ENCODE results near the gene TRIM27. TPM values are rescaled to one million over a fixed set of nuclear protein-coding genes. Genes with fewer than 3 reads are reported as not detected.

TRIM27 gene
- total RNA-seq, 1 experiment from 2014 or later, result 79.8 TPM

DNA sequence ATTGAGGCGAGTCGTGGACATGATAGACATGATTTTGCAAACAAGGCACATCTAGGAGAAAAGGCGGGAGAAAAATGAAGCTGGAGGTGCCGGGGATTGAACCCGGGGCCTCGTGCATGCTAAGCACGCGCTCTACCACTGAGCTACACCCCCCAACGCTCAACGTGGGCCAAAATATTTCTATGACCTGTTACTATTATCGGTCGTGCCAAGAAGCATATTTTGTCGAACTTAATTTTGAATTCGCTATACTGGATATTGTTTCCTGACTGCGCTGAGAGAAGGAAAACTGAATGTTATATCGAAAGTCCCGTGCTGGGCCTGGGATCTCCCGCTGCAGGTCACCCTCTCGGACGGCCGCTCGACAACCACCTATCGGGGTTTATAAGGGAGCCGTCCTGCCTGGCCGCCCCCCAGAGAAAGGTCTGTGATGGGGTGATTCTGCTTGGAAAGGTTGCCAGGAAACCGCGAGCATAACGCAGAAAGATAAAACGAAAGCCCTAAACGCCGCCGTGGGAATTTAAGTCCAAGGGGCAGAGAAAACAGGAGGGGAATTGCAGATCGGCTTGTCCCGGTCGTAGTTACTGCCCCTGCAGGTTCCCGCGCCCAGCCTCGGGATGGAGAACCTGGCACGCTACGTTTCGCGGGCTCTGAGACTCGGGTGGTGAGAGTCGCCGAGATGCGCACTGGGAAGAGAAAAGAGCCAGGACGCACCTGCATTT lies 60.0 kb downstream of the TRIM27 start (continued):
- TF ChIP-seq, protein P1, sequence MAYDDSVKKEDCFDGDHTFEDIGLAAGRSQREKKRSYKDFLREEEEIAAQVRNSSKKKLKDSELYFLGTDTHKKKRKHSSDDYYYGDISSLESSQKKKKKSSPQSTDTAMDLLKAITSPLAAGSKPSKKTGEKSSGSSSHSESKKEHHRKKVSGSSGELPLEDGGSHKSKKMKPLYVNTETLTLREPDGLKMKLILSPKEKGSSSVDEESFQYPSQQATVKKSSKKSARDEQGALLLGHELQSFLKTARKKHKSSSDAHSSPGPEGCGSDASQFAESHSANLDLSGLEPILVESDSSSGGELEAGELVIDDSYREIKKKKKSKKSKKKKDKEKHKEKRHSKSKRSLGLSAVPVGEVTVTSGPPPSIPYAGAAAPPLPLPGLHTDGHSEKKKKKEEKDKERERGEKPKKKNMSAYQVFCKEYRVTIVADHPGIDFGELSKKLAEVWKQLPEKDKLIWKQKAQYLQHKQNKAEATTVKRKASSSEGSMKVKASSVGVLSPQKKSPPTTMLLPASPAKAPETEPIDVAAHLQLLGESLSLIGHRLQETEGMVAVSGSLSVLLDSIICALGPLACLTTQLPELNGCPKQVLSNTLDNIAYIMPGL (CRISPR knock-in tag; IDR thresholded peaks at IDR 0.05), result peak; percentile 96
- TF ChIP-seq, protein P2, sequence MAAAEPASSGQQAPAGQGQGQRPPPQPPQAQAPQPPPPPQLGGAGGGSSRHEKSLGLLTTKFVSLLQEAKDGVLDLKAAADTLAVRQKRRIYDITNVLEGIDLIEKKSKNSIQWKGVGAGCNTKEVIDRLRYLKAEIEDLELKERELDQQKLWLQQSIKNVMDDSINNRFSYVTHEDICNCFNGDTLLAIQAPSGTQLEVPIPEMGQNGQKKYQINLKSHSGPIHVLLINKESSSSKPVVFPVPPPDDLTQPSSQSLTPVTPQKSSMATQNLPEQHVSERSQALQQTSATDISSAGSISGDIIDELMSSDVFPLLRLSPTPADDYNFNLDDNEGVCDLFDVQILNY (CRISPR knock-in tag; IDR thresholded peaks at IDR 0.05), result peak; percentile 87
- 0 out of 2 replicates have a peak, but pooled peaks have one; percentile 4 for TF ChIP-seq SP1 (CRISPR knock-in tag; conservative IDR thresholded peaks at IDR 0.05)
- TF ChIP-seq, protein P3, sequence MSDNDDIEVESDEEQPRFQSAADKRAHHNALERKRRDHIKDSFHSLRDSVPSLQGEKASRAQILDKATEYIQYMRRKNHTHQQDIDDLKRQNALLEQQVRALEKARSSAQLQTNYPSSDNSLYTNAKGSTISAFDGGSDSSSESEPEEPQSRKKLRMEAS (CRISPR knock-in tag; IDR thresholded peaks at IDR 0.05), result peak; percentile 78
- TF ChIP-seq, protein P4, sequence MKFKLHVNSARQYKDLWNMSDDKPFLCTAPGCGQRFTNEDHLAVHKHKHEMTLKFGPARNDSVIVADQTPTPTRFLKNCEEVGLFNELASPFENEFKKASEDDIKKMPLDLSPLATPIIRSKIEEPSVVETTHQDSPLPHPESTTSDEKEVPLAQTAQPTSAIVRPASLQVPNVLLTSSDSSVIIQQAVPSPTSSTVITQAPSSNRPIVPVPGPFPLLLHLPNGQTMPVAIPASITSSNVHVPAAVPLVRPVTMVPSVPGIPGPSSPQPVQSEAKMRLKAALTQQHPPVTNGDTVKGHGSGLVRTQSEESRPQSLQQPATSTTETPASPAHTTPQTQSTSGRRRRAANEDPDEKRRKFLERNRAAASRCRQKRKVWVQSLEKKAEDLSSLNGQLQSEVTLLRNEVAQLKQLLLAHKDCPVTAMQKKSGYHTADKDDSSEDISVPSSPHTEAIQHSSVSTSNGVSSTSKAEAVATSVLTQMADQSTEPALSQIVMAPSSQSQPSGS (CRISPR knock-in tag; IDR thresholded peaks at IDR 0.05; ENCODE audit: borderline replicate concordance, low read depth), result no peak
- TF ChIP-seq TEAD1 (CRISPR knock-in tag; IDR thresholded peaks at IDR 0.05), result no peak; the same call in 1 of the 2 replicates
- TF ChIP-seq GABPB1 (CRISPR knock-in tag; IDR thresholded peaks at IDR 0.05), result peak; percentile 59; the same call in 1 of the 2 replicates
- TF ChIP-seq, protein P5, sequence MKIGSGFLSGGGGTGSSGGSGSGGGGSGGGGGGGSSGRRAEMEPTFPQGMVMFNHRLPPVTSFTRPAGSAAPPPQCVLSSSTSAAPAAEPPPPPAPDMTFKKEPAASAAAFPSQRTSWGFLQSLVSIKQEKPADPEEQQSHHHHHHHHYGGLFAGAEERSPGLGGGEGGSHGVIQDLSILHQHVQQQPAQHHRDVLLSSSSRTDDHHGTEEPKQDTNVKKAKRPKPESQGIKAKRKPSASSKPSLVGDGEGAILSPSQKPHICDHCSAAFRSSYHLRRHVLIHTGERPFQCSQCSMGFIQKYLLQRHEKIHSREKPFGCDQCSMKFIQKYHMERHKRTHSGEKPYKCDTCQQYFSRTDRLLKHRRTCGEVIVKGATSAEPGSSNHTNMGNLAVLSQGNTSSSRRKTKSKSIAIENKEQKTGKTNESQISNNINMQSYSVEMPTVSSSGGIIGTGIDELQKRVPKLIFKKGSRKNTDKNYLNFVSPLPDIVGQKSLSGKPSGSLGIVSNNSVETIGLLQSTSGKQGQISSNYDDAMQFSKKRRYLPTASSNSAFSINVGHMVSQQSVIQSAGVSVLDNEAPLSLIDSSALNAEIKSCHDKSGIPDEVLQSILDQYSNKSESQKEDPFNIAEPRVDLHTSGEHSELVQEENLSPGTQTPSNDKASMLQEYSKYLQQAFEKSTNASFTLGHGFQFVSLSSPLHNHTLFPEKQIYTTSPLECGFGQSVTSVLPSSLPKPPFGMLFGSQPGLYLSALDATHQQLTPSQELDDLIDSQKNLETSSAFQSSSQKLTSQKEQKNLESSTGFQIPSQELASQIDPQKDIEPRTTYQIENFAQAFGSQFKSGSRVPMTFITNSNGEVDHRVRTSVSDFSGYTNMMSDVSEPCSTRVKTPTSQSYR (CRISPR knock-in tag; IDR thresholded peaks at IDR 0.05), result 0 out of 2 replicates have a peak, but pooled peaks have one; percentile 28

DNA sequence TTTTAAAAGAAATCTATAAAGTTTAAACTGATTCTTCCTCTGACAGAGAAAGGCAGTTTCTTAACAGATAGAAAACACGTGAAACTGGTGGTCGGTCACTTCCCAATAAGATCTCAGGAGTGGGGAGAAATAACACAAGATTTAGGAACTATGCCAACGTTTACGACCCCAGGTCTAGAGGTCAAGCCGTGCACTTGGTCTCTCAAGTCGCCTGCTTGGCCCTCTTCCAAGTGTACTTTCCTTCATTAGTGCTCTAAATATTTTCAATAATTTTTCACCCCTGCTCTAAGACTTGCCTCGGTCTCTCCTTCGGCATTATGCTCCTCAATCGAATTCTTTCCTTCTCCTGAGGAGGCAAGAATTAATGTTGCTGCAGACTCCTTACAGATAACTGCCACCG lies 61.7 kb downstream of the TRIM27 start:
- Mint-ChIP-seq H3K36me3 (peaks cover 8% of the 10 kb centered on the region), H3K9me3 (peaks cover 11% of the 10 kb centered on the region), H3K4me1 (peaks cover 25% of the 10 kb centered on the region), H3K27me3 (ENCODE audit: low read depth) (peaks cover 29% of the 10 kb centered on the region), H3K27ac (no peak overlapping the region), H3K4me3 (no peak overlapping the region)
- ATAC-seq (no peak), DNase-seq (ENCODE audit: low spot score) (no peak)
- ChIA-PET CTCF (interaction anchor here (1.5 to 3.0 kb wide), 5 partner anchors 13 to 24 kb away, joined by 5 to 14 read pairs (median 5); no protein-coding TSS in a partner anchor), POLR2A (no interaction called here)
- no peak for TF ChIP-seq MYBL2 (CRISPR knock-in tag; IDR thresholded peaks at IDR 0.05)
- TF ChIP-seq KAT7 (CRISPR knock-in tag; IDR thresholded peaks at IDR 0.05; ENCODE audit: borderline replicate concordance), result no peak
- TF ChIP-seq, protein P6, sequence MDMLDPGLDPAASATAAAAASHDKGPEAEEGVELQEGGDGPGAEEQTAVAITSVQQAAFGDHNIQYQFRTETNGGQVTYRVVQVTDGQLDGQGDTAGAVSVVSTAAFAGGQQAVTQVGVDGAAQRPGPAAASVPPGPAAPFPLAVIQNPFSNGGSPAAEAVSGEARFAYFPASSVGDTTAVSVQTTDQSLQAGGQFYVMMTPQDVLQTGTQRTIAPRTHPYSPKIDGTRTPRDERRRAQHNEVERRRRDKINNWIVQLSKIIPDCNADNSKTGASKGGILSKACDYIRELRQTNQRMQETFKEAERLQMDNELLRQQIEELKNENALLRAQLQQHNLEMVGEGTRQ (CRISPR knock-in tag; IDR thresholded peaks at IDR 0.05), result no peak
- TF ChIP-seq, protein P2 (CRISPR knock-in tag; IDR thresholded peaks at IDR 0.05), result no peak
- TF ChIP-seq EMX1 (CRISPR knock-in tag; IDR thresholded peaks at IDR 0.05), result no peak
- no peak for TF ChIP-seq TEAD1 (CRISPR knock-in tag; IDR thresholded peaks at IDR 0.05)
- TF ChIP-seq PRRX2 (CRISPR knock-in tag; IDR thresholded peaks at IDR 0.05), result no peak
- TF ChIP-seq, protein P7, sequence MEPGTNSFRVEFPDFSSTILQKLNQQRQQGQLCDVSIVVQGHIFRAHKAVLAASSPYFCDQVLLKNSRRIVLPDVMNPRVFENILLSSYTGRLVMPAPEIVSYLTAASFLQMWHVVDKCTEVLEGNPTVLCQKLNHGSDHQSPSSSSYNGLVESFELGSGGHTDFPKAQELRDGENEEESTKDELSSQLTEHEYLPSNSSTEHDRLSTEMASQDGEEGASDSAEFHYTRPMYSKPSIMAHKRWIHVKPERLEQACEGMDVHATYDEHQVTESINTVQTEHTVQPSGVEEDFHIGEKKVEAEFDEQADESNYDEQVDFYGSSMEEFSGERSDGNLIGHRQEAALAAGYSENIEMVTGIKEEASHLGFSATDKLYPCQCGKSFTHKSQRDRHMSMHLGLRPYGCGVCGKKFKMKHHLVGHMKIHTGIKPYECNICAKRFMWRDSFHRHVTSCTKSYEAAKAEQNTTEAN (CRISPR knock-in tag; IDR thresholded peaks at IDR 0.05), result no peak
- TF ChIP-seq NFE2L1 (CRISPR knock-in tag; IDR thresholded peaks at IDR 0.05), result no peak
- TF ChIP-seq SMAD4 (CRISPR knock-in tag; IDR thresholded peaks at IDR 0.05), result no peak
- no peak for TF ChIP-seq ZNF219 (CRISPR knock-in tag; IDR thresholded peaks at IDR 0.05; ENCODE audit: borderline replicate concordance)
- TF ChIP-seq ELF4 (CRISPR knock-in tag; IDR thresholded peaks at IDR 0.05; ENCODE audit: low read depth), result no peak
- TF ChIP-seq FOXP1 (CRISPR knock-in tag; IDR thresholded peaks at IDR 0.05; ENCODE audit: borderline replicate concordance), result no peak
- no peak for TF ChIP-seq GRHL2 (CRISPR knock-in tag; IDR thresholded peaks at IDR 0.05; ENCODE audit: insufficient replicate concordance, severe bottlenecking)
- no peak for TF ChIP-seq NFATC4 (CRISPR knock-in tag; IDR thresholded peaks at IDR 0.05)
- TF ChIP-seq ATF1 (CRISPR knock-in tag; IDR thresholded peaks at IDR 0.05), result no peak
- TF ChIP-seq, protein P8, sequence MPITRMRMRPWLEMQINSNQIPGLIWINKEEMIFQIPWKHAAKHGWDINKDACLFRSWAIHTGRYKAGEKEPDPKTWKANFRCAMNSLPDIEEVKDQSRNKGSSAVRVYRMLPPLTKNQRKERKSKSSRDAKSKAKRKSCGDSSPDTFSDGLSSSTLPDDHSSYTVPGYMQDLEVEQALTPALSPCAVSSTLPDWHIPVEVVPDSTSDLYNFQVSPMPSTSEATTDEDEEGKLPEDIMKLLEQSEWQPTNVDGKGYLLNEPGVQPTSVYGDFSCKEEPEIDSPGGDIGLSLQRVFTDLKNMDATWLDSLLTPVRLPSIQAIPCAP (CRISPR knock-in tag; IDR thresholded peaks at IDR 0.05), result no peak
